Activated T-helper 1 cell treated with Interleukin-2 at 50 U/mL for 16 hours (primary cell): ENCODE results near the gene MORN3.
"Not testable (repeated sequence)": the region's sequence is repeated elsewhere in the genome, so short reads cannot be mapped to it uniquely, and the experiment has no call there.

Experiments
- DNase-seq: peaks from one replicate; pipeline ENCODE4 v3.0.0-alpha.2; 2020; ENCODE audit warnings: low read depth

Gene MORN3

DNA sequence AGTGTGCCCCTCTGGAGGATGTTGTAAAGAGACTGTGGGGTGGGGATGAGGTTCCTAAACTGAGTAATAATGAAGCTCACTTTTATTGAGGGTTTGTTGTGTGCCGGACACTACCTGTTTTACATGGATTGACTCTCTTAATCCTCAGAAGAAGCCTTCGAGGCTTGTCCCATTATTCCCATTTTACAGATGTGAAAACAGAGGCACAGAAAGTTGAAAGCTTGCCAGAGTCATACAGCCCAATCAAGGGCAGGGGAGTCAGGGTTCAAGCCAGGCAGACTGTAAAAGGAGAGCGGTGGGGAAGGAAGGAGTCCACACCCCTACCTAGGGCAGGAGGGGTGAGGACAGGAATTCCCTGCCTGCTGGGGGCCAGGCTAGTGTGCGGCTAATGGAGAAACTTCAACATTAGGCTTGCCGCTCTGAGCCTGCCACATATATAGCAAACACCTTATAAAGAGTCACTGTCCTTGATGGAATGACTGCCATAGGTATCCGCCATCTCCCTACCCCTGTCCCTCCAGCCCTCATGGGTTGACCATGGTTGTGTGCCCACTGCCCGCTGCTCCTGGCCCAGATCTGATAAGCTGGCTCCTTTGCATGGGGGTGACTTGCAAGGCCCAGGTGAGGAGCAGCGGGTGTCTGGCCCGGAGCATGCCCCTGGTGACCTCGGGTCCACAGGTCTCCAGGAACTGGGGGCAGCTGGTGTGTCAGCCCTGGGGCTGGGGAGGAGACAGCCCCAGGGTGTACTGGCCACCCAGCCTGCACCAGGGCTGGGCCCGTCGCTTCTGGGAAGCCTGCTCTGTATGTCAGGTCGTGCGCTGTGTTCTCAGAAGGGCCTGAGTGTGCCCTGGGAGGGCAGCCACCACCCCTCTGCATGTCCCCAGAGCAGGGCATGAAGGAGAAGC is 30.9 kb downstream of the MORN3 start:
- no peak for DNase-seq

DNA sequence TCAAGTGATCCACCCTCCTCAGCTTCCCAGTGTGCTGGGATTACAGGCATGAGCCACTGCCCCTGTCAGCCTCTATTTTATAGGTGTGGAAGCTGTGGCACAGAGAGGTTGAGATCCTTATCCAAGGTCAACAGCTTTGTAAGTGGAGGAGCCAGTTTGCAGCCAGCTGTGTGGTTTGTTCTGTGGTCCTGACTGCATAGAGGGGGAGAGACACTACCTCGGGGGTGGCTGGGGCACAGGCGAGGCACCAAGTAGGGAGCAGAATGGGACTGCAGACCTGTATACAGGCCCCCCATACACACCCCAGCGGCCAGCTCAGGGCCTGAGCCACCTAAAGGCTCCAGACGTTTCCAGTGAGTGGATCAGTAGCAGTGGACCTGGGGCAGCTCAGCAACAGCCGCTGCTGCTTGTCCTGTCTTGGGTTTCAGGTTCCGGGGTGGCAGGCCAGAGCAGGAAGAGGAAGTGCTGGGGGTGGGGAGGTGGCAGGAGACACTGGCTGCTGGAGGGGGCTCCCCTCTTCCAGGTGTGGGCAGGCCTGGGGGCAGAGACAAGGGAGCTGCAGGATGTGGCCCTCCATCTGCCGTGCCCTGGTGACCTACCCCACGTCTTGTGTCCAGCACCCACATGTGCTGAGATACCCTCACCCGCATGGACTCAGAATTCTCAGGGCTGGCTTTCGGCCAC is 32.1 kb downstream of the MORN3 start:
- peak; percentile 37 for DNase-seq

DNA sequence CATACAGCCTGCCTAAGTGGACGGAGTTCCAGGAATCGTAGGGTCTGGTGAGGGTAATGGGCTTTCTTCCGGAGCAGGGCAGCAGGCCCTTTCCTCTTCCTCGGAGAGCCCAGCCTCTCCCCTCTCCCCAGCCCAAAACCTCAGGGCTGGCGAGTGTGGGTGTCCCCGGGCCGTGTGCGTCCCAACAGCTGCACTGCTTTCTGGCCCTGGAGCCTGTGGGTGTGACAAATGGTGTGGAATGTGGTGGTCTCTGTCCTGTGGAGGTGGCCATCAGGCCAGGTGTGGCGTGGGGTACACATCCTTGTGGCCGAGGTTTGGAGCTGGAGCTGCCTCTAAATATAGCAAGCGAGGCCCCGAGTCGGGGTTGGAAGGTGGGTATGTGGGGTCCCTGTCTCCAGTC is 34.6 kb downstream of the MORN3 start:
- no peak for DNase-seq

DNA sequence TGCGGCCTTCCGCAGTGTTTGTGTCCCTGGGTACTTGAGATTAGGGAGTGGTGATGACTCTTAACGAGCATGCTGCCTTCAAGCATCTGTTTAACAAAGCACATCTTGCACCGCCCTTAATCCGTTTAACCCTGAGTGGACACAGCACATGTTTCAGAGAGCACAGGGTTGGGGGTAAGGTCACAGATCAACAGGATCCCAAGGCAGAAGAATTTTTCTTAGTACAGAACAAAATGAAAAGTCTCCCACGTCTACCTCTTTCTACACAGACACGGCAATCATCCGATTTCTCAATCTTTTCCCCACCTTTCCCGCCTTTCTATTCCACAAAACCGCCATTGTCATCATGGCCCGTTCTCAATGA is 35.6 kb downstream of the MORN3 start:
- DNase-seq: not testable (repeated sequence)

DNA sequence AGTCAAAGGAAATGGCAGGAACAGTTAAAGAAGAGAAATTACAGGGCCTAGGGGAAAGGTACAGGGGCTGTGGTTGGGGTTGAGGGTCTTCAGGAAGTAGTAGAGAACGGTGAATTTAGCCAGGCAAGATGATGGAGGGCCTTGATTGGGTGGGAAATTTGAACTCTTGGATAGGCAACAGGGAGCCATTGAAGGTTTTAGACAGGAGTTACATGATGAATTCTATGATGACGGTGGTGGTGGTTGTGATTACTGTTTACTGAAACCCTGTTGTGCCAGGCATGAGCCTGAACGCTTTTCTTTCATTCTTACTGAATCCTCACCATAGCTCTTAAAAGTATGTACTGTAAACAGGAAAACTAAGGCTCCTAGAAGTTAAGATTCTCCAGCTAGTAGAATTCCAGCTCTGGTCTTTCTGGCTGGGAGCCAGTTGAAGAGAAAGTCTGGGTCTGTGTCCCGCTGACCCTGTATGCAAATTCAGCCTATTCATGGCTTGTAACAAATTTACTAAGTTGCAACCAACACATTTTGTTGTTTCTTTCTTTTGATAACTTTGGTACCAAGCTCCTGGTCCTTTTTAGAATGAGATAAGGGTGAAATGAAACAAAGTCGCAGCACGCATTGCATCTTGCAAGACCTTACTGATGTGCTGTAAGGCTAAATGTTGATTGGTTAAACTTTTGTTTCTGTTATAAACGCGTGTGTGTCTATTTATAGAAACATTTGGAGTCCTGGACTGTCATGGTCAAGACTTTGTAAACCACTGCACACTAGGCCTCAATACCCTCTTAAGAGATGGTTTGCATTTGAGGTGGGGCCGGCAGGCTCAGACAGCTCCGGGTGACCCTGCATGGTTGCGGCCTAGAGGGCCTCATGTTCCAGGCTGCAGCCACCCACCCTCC is 37.1 kb downstream of the MORN3 start:
- no peak for DNase-seq

DNA sequence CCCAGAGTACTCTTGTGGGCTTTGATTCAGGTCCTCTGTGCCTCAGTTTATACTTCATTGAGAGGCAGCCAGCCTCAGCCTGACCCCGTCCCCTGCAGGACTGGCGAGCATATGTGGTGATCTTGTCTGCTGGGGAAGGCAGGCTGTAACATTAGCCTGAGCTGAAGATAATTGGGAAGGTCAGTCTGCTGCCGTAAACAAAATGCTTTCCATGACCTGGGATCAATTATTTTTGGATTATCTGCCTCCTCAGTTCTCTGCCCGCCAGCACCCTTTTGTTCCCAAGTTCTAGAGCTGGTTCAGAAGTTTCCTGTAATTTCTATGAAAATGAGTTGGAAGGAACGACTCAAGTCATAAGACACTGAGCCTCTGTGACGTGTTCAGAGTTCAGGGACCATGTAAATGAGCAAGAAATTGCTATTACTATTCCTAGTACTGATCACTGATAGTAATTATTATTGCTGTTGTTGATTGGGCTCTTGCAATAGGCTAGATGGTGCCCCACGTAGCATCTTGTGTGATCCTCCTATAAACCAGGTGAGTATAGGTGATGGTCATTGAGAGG is 38.6 kb downstream of the MORN3 start:
- DNase-seq: no peak

DNA sequence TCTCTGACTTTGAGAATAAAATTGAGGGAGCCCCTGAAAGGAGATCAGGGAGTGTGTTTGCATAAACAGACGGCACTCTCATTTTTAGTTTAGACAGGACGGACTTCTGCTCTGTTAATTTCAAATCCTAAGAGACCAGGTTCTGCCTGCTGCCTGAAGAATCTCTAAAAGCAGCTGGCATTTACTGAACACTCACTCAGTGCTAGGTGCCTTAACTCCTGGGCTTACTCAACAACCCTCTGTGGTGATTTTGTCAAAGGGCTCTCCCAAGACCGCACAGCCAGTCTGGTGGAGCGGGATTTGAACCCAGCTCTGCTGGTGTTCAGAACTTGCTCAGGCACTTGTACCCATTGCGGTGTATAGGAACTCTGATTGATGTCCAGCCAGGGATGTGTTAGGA is 40.9 kb downstream of the MORN3 start:
- DNase-seq: no peak

DNA sequence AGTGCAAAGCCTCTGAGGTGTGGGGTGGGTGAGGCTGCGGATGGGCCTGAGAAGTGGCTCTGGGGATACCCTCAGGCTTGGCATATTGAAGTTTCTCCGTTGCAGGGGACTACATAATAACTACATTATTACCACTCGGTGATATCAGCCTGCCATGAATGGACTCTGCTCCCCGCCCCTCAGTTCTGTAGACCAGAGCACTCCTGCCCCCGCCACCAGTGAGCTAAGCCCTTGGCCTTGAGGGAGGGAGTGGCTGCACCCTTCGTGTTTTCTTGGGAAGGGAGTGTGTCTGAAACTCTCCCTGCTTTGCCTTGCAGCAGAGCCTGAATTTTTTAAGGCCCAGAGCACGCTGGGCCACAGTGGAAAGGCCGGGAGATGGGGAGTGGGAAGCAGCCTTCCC is 41.4 kb downstream of the MORN3 start:
- DNase-seq: no peak

DNA sequence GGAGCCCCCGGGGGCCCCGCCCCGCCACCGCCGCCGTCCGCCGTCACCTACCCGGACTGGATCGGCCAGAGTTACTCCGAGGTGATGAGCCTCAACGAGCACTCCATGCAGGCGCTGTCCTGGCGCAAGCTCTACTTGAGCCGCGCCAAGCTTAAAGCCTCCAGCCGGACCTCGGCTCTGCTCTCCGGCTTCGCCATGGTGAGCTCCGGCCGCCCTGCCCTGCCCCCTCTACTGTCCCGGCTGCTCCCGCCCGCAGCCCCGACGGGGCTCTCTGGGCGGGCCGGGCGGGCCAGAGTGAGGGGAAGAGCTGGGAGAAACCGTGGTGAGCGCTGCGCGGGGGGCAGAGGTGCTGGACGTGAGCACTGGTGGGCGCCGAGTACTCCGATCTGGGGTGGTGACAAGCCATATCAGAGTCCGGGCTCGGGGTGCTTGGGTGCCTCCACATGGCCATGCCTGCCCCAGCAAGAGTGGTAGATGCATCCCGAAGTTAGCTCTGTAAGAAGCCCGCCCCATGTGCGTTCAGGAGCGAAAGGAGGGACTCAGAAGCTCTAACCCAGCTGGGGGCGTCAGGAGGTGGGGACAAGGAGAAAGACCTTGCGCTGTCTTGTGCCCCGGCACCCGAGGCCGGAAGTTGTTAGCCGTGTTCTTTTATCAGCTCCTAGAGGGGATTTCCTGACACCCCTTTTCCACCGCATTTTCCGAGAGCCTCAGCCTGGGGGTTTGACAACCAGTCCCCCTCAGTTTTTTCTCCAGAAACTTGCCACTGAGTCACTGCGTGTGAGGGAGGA is 42.4 kb downstream of the MORN3 start:
- peak; percentile 65 for DNase-seq

DNA sequence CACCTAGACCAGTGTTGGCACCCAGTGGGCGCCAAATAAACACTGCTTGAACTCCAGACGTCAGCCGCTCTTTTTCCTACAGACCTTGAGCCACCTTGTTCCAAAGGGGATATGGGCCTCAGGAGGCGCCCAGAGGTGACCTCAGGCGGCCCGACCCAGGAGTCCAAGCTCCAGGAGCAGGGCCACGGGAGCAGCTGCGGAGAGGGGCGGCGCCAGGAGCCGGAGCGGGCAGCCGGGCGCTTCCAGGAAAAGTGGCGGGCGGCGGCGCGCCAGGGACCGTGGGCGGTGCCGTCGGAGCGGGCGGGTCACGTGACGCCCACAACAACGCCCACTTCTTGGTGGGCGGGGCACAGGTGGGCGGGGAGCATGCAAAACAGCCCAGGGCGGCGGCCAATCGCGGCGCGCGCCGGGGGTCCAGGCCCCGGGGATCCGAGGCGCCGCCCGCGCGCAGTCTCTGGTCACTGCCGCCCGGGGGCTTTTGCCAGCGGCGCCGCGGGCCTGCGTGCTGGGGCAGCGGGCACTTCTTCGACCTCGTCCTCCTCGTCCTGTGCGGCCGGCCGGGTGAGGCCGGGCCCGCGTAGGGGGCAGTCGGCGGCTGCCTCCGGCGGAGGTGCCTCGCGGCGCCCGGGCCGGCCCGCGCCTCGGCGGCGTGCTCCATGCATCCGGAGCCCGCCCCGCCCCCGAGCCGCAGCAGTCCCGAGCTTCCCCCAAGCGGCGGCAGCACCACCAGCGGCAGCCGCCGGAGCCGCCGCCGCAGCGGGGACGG is 43.2 kb downstream of the MORN3 start, which contains the start of gene ORAI1:
Gene ORAI1 (plus strand): TSS at position 444 of the 766 bp plus-strand sequence.
- peak; percentile 95 for DNase-seq

DNA sequence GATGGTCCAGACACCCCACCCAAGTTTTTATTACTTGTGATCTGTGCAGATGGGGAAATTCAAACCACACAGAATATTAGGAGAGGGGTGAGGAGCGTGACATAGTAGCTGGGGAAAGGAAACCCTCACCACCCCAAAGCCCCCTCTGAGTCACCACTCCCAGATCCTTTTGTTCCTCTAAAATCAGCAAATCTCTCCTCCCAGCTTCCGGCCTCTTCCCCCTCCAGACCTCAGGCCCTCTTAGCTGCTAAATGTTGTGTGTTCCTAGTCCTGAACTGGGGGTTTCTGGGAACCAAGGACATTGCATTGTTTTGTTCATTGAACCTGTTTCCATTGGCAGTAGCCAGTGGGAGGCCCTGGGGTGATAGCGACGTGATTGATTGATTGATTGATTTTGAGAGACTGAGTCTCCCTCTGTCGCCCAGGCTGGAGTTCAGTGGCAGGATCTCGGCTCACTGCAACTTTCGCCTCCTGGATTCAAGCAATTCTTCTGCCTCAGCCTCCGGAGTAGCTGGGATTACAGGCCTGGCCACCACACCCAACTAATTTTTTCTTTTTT is 49.0 kb downstream of the MORN3 start:
- no peak for DNase-seq

DNA sequence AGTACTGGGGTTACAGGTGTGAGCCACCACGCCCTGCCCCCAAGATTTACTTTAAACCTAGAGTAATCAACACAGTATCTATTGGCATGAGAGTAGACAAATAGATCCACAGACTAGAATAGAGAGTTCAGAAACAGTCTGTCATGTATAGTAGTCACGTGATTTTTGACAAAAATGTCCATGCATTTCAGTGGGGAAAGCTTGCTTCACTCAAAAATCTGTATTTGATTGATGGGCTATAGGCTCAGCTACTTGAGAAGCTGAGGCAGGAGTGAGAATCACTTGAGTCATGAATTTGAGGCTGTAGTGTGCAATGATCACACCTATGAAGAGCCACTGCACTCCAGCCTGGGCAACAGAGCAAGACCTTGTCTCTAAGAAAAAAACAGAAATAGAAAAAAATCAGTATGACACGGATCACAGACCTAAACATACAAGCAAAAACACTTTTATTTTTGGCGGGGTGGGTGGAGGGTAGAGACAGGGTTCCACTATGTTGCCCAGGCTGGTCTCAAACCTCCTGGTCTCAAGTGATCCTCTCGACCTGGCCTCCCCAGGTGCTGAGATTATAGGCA is 50.7 kb downstream of the MORN3 start:
- no peak for DNase-seq

DNA sequence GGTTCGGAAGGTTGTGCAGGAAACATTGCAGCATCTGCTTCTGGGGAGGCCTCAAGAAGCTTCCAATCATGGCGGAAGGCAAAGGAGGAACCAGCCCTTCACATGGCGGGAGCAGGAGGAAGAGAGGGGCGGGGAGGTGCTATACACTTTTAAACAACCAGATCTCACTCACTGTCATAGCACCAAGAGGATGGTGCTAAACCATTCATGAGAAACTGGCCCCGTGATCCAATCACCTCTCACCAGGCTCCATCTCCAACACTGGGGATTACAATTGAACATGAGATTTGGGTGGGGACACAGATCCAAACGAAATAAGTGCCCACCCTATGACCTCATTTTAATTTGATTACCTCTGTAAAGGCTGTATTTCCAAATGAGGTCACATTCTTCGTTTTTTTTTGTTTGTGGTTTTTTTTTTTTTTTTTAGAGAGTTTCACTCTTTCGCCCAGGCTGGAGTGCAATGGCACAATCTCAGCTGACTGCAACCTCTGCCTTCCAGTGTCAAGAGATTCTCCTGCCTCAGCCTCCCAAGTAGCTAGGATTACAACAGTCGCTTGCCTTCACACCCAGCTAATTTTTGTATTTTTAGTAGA is 54.5 kb downstream of the MORN3 start:
- no peak for DNase-seq

DNA sequence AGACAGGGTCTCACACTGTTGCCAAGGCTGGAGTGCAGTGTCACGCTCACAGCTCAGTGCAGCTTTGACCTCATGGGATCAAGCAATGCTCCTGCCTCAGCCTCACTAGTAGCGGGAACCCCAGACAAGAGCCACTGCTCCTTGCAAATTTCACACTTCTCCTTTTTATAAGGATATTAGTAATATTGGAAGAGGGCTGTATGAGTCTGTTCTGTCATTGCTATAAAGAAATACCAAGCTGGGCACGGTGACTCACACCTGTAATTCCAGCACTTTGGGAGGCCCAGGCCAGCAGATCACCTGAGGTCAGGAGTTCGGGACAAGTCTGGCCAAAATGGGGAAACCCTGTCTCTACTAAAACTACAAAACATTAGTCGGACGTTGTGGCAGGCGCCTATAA is 56.0 kb downstream of the MORN3 start:
- no peak for DNase-seq

DNA sequence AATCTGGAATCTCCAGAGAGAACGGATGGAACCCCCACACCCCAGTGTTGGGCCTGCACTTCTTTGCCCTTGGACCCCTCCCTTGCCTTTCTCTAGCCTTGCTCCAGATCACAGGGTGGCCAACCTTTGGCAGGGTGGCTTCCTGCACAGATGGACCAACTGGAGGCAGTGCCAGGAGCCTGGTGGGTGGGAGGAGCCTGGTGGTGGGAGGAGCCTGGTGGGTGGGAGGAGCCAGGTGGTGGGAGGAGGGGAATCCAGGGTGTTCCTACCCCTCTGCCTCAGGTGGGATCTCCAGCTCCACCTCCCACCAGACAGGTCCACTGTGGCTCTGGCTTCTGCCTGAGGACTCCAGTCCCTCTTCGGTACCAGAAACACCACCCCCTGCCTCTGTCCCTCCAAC is 58.1 kb downstream of the MORN3 start:
- DNase-seq: no peak

DNA sequence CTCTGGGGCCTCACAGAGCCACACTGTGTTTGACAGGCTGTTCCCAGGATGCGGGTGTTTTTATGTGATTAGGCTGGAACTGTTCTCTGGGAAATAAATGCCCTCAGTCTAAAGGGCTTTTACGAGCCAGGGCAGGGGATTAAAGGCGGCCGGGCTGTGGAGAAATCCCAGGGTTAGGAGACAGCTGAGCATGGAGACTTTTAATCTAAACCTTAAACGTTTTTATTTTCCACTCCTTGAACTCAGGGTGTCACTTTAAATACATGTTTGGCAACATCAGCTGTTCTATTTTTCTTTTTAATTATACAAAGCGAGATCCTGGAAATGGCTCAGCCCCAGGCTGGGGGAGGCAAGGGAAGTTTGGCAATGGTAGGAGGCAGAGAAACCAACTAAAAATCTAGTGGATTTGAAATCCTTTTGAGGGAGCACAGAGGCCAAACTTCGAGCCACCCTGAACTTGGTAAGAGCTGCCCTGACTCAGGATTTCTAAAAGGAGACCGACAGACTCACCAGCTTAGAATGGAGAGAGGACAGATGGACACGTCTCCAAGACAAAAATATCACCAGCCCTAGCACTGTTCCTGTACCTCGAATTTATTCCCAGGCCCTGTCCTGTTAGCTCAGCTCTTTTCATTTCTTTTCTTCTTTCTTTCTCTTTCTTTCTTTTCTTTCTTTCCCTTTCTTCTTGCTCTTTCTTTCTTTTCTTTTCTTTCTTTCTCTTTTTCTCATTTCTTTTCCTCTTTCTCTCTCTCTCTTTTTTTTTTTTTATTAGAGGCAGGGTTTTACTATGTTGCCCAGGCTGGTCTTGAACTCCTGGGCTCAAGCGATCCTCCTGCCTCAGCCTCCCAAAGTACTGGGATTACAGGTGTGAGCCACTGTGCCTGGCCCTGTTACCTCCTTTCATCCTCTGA is 59.0 kb downstream of the MORN3 start:
- no peak for DNase-seq

DNA sequence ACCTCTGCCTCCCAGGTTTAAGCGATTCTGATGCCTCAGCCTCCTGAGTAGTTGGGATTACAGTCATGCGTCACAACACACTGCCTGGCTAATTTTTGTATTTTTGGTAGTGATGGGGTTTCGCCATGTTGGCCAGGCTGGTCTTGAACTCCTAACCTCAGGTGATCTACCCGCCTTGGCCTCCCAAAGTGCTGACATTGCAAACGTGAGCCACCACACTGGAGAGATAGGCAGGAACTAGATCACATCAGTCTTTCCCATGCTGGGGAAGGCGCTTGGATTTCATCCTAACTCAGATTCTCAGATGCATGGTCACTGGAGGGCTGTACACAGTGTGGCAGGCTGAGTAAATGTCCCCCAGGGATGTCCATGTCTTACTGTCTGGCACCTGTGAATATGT is 61.2 kb downstream of the MORN3 start:
- DNase-seq: no peak

DNA sequence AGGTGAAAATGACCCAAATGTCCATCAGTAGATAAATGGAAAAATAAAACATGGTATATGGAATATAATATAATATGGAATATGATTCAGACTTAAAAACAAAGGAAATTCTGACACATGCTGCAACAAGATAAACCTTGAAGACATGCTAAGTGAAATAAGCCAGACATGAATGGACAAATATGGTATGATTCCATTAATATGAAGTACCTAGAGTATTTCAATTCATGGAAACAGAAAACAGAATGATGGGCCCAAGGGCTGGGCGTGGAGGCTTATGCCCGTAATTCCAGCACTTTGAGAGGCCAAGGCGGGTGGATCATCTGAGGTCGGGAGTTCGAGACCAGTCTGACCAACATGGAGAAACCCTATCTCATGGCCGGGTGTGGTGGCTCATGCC is 65.9 kb downstream of the MORN3 start:
- DNase-seq: no peak
